Activated naive CD8-positive, alpha-beta T cell (primary cell): Measurements from ENCODE around the gene ZNF584.
"Not testable (repeated sequence)": the region's sequence is repeated elsewhere in the genome, so short reads cannot be mapped to it uniquely, and the experiment has no call there.

Experiments
- H3K27ac Mint-ChIP-seq: one replicate; pipeline ENCODE4 v1.8.0; 2021; ENCODE audit warnings: mixed read lengths
- H3K27me3 Mint-ChIP-seq: one replicate; pipeline ENCODE4 v1.8.0; 2021; ENCODE audit warnings: mixed read lengths
- H3K36me3 Mint-ChIP-seq: one replicate; pipeline ENCODE4 v1.8.0; 2021; ENCODE audit warnings: mixed read lengths
- H3K4me1 Mint-ChIP-seq: one replicate; pipeline ENCODE4 v1.8.0; 2021; ENCODE audit warnings: low read depth, mixed read lengths
- H3K4me3 Mint-ChIP-seq: one replicate; pipeline ENCODE4 v1.8.0; 2021; ENCODE audit warnings: mild to moderate bottlenecking, mixed read lengths
- H3K9me3 Mint-ChIP-seq: one replicate; pipeline ENCODE4 v1.8.0; 2021; ENCODE audit warnings: low read depth, mixed read lengths

Gene ZNF584

DNA sequence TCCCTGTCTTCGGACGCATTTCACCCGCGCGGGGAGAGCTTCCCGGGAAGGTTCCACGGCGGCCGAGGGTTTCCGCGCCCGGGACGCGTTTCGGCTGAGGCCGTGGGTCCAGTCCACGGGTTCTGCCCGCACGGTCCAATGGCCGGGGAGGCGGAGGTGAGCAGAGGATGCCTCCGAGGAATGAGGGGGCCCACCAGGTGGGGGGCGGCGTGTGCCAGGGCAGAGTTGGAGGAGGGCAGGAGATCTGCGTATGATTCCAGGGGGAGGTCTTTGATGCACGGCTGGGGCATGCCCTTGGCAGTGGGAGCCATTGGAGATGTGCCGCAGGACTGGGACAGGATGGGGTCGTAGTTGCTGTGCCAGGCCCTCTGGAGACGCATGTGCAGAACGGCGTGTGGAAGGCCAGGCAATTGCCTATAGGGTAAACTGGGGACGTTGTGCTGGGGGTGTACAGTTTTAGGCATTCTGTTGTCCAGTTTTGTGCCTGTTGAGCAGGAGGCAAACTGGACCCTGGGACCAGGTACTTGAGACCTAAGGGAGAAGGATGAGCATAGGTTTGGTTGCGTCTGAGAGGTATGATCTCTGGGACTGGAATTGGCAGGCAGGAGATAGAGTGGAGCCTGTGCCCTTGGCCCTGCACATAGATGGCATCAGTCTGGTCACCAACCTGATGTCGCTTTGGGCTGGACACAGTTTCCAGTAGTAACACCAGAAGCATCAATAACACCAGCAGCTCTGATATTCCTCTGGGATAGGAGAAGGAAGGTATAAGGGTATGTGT lies 751 bp downstream of the ZNF584 start:
- H3K4me1 Mint-ChIP-seq = peaks cover 30% of the 10 kb centered on the region
- peak overlapping the region; percentile 75 for H3K27ac Mint-ChIP-seq
- H3K4me3 Mint-ChIP-seq = peak overlapping the region; percentile 95
- H3K36me3 Mint-ChIP-seq = peaks cover 2% of the 10 kb centered on the region
- no peaks in the 10 kb centered on the region for H3K27me3 Mint-ChIP-seq
- H3K9me3 Mint-ChIP-seq = no peaks in the 10 kb centered on the region

DNA sequence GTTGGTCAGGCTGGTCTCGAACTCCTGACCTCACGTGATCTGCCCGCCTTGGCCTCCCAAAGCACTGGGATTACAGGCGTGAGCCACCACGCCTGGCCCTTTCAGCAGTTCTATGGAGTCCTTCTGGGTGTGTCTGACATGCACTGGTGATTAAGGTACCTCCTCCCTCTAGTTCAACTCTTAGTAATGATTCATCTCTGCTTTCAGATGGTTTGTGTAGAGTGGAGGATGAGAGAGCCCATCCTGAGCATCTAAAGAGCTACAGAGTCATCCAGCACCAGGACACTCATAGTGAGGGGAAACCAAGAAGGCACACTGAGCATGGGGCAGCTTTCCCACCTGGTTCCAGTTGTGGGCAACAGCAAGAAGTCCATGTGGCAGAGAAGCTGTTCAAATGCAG lies 8.2 kb downstream of the ZNF584 start:
- Mint-ChIP-seq H3K4me1 (peaks cover 2% of the 10 kb centered on the region), H3K36me3 (peaks cover 28% of the 10 kb centered on the region), H3K27me3 (no peaks in the 10 kb centered on the region), H3K4me3 (no peak overlapping the region), H3K9me3 (no peaks in the 10 kb centered on the region), H3K27ac (no peak overlapping the region)

DNA sequence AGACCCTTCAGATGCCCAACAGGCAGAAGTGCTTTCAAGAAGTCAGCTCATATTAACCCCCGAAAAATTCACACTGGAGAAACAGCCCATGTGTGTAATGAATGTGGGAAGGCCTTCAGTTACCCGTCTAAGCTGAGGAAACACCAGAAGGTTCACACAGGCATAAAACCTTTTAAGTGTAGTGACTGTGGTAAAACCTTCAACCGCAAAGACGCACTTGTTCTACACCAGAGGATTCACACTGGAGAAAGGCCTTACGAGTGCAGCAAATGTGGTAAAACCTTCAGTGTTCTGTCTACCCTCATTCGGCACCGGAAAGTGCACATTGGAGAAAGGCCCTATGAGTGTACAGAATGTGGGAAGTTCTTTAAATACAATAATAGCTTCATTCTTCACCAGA lies 8.6 kb downstream of the ZNF584 start:
- H3K27ac Mint-ChIP-seq = no peak overlapping the region
- H3K4me1 Mint-ChIP-seq = peaks cover 2% of the 10 kb centered on the region
- H3K9me3 Mint-ChIP-seq = no peaks in the 10 kb centered on the region
- no peak overlapping the region for H3K4me3 Mint-ChIP-seq
- H3K27me3 Mint-ChIP-seq = no peaks in the 10 kb centered on the region
- H3K36me3 Mint-ChIP-seq = peaks cover 29% of the 10 kb centered on the region

DNA sequence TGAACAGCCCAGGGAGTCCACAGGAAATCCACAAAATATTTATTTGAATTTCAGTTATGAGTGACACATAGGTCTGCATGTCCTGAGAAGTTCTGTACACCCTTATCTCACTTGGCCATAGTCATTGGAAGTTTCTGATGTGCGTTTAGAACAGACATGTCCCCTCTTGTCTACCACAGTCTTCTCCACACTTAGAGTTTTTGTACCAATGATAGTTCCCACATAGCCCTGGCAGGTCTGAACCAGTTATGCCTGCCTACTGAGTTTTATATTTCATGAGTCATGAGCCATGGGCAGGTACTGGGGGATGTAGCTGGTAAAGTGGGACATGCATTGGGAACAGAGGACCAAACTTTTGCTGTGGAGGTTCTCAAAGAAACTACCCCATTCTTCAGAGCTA lies 20.2 kb downstream of the ZNF584 start:
- no peak overlapping the region for H3K4me3 Mint-ChIP-seq
- H3K36me3 Mint-ChIP-seq = peaks cover 34% of the 10 kb centered on the region
- no peak overlapping the region for H3K27ac Mint-ChIP-seq
- H3K4me1 Mint-ChIP-seq = no peaks in the 10 kb centered on the region
- H3K9me3 Mint-ChIP-seq = peaks cover 13% of the 10 kb centered on the region
- H3K27me3 Mint-ChIP-seq = no peaks in the 10 kb centered on the region

DNA sequence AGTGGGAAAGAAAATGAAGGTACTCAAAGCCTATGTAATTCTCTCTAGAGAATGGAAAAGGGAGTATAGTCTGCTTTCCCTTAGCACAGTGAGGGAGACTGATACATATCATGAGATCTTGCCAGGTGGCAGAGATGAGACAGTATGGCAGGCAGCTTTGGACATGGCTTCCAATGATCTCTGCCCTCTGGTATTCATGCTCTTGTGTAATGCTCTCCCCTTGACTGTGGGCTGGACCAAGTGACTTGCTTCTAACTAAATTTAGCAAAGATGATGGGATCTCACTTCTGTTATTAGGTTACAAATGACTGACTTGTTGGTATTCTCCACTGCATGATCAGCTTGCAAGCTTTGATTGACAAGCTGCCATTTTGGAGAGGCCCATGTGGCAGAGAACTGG lies 21.3 kb downstream of the ZNF584 start:
- peaks cover 41% of the 10 kb centered on the region for H3K36me3 Mint-ChIP-seq
- no peaks in the 10 kb centered on the region for H3K4me1 Mint-ChIP-seq
- peaks cover 16% of the 10 kb centered on the region for H3K9me3 Mint-ChIP-seq
- no peak overlapping the region for H3K4me3 Mint-ChIP-seq
- H3K27me3 Mint-ChIP-seq = no peaks in the 10 kb centered on the region
- no peak overlapping the region for H3K27ac Mint-ChIP-seq

DNA sequence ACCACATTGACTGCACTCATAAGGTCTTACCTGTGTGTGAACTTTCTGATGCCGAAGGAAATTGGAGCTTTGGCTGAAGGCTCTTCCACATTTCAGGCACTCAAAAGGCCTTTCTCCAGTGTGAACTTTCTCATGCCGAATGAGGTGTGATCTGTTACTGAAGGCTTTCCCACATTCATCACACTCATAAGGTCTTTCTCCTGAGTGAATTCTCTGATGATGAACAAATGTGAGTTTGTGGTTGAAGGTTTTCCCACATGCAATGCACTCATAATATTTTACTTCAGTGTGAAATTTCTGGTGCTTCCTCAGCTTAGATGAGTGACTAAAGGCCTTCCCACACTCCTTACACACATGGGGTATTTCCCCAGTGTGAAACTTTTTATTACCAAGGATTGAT lies 25.8 kb downstream of the ZNF584 start:
- Mint-ChIP-seq H3K4me3 (no peak overlapping the region), H3K27ac (no peak overlapping the region), H3K27me3 (no peaks in the 10 kb centered on the region), H3K36me3 (peaks cover 66% of the 10 kb centered on the region), H3K4me1 (peaks cover 12% of the 10 kb centered on the region), H3K9me3 (peaks cover 38% of the 10 kb centered on the region)

DNA sequence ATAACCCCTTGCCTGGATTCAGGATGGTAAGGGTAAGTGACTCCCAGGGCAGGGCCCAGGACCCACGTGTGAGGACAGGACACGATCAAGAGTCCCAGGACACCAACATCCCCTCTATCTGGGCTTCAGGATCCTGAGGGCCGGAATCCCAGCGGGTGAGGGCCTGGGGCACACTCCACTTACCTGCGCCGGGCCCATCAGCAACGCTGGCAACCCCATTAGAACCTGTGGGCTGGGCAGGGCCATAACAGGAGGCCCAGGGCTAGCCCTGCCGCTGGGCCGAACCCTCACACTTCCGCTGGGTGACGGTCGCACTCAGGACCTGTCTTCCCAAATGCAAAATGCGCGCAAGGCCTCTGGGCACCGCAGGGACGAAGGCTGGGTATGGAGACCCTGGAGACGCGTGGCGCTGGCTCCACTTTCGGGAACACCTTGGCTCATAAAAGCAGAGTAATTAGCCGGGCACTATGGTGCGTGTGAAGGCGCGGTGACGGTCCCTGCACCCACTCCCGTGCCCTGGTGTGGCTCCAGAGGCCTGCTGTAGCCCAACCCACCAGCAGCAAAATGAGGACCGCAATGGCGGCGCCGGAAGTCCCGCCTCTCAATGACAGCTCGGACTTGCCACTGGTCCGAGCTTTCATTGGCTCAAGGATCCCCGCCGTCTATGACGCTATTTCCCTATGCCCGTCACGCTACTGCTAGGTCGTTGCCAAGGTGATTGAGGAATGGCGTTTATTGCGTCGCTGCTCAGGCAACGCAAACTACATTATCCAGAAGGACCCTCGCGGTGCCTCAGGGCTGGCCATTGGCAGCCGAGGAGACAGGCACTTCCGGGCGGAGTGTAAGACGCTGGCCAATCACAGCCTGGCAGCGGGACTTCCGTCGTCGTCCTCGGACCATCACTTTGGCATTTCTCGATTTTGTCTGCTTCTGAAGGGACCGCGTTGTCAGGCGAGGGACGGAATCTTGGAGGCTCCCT lies 31.4 kb downstream of the ZNF584 start, which contains the start of gene ZNF132:
ZNF132 (minus strand) TSS at position 578 of the 979 bp plus-strand sequence; CDS start at position 246, 332 bp downstream.
- peaks cover 25% of the 10 kb centered on the region for H3K9me3 Mint-ChIP-seq
- no peaks in the 10 kb centered on the region for H3K27me3 Mint-ChIP-seq
- H3K27ac Mint-ChIP-seq = peak within 1 kb of the TSS; percentile 95
- H3K4me3 Mint-ChIP-seq = peak within 1 kb of the TSS; percentile 96
- H3K36me3 Mint-ChIP-seq = peaks cover 37% of the 10 kb centered on the region
- peaks cover 29% of the 10 kb centered on the region for H3K4me1 Mint-ChIP-seq

DNA sequence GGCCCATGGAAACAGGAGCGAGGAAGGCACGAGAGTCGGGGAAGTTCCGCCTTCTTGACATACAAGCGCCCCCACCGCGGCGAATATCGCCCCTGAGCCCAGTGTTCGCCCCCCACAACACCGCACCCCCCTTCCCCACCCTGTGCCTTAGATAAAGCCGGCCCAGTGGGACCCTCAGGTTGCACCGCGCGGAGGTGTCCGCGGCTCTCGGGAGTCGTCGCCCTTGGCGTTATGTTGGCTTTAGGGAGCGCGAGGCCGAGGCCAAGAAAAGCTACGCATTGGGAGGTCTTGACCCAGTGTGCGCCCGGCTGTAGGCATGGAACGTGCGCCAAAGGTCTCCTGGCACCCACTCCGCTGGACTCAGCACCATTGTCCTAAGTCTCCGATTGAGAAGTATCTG lies 32.1 kb downstream of the ZNF584 start:
- peaks cover 24% of the 10 kb centered on the region for H3K9me3 Mint-ChIP-seq

DNA sequence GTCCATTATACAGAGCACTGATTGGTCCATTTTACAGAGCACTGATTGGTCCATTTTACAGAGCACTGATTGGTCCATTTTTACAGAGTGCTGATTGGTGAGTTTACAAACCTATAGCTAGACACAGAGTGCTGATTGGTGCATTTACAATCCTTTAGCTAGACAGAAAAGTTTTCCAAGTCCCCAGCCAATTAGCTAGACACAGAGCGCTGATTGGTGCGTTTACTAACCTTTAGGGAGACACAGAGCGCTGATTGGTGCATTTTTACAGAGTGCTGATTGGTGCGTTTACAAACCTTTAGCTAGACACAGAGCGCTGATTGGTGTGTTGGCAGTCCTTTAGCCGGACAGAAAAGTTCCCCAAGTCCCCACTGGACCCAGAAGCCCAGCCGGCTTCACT lies 34.5 kb downstream of the ZNF584 start:
- H3K36me3 Mint-ChIP-seq, H3K27me3 Mint-ChIP-seq, H3K9me3 Mint-ChIP-seq, H3K27ac Mint-ChIP-seq, H3K4me3 Mint-ChIP-seq: not testable (repeated sequence)
- H3K4me1 Mint-ChIP-seq = peaks cover 24% of the 10 kb centered on the region

More for the DNA sequence above, 32.1 kb downstream of the ZNF584 start:
- Mint-ChIP-seq H3K4me3 (peak overlapping the region; percentile 96), H3K27me3 (no peaks in the 10 kb centered on the region), H3K4me1 (peaks cover 29% of the 10 kb centered on the region), H3K27ac (peak overlapping the region; percentile 95), H3K36me3 (peaks cover 30% of the 10 kb centered on the region)

DNA sequence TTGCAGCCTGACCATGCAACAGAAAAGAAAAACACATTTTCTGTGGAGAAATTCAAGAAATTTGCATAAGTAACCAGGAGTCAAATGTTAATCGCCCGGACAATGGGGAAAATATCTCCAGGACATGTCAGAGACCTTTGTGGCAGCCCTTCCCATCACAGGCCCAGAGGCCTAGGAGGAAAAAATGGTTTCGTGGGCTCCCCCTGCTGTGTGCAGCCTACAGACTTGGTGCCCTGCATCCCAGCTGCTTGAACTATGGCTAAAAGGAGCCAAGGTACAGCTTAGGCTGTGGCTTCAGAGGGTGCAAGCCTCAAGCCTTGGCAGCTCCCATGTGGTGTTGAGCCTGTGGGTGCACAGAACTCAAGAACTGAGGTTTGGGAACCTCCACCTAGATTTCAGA lies 40.4 kb downstream of the ZNF584 start:
- not testable (repeated sequence) for H3K27me3 Mint-ChIP-seq, H3K27ac Mint-ChIP-seq, H3K4me3 Mint-ChIP-seq, H3K36me3 Mint-ChIP-seq, H3K9me3 Mint-ChIP-seq
- H3K4me1 Mint-ChIP-seq = peaks cover 19% of the 10 kb centered on the region

DNA sequence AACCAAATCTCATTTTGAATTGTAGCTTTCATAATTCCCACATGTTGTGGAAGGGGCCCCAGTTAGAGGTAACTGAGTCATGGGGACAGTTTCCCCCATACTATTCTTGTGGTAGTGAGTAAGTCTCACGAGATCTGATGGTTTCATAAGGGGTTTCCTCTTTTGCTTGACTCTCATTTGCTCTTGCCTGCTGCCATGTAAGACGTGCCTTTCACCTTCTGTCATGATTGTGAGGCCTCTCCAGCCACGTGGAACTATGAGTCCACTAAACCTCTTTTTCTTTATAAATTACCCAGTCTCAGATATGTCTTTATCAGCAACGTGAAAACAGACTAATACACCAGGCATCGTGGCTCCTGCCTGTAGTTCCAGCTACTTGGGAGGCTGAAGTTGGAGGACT lies 41.5 kb downstream of the ZNF584 start:
- H3K9me3 Mint-ChIP-seq, H3K36me3 Mint-ChIP-seq, H3K4me3 Mint-ChIP-seq, H3K27ac Mint-ChIP-seq, H3K27me3 Mint-ChIP-seq: not testable (repeated sequence)
- peaks cover 19% of the 10 kb centered on the region for H3K4me1 Mint-ChIP-seq

DNA sequence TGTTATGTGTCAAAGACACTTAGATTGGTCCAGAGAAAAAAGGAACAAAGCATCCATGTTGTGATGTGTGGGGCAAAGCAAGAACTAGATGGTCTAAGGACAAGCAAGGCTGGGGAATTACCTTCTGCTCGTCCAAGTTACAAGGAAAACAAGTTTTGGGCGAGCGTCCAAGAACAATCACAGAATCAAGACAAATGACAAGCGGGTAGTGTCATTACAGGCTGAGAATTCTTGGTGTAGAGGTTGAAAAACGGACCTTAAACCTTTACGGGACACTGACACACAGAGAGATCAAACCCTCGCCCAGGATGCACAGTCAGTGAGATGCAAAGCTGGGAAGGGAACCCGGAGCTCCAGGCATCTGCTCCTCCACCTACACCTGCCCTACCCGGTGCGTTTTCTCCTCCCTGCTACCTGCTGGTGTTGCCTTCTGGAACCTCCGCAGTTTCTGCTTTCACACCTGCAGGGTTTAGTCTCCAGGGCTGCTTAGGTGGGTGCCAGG lies 42.5 kb downstream of the ZNF584 start:
- Mint-ChIP-seq H3K4me1 (peaks cover 19% of the 10 kb centered on the region), H3K4me3 (peak overlapping the region; percentile 89), H3K36me3 (peaks cover 2% of the 10 kb centered on the region), H3K9me3 (no peaks in the 10 kb centered on the region), H3K27me3 (peaks cover 9% of the 10 kb centered on the region), H3K27ac (no peak overlapping the region)

DNA sequence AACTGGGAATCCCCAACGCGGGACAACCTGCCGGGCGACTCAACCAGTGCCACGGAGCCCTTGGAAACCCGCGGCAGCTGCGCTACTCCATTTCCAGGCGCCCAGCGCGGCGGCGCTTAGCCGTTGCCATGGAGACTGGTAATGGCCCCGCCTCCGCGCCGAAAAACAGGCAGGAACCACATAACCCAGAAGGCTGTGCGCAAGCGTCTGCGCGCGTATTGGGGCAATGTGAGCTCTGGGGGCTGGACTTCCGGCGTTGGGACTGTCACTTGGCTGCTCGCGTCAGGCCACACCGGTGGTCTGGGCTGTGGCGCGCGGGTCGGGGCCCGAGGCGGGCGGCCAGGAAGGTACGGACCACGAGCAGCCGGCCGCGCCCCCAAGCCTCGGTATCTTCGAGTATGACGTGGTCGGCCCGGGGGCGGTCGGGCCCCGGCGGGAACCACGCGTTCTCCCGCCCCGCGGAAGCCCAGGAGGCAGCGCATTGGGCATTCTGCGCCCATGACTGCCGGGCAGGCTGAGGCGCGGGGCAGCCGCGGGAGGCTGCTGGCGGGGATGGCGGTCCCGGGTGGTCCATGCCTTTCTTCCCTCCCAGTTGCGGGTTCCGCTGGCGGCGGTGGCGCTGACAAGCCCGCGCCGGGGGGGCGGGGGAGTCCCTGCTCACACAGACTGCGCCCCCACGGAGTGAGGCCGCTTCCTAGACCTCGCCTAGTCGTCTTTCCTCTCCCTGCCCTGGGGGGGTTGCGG lies 43.1 kb downstream of the ZNF584 start, which contains the start of gene ZNF324B:
ZNF324B (plus strand) TSS at position 265 of the 744 bp plus-strand sequence. CDS start 2,080 bp downstream, outside the sequence.
- Mint-ChIP-seq H3K27ac (peak within 1 kb of the TSS; percentile 22), H3K9me3 (no peaks in the 10 kb centered on the region), H3K4me3 (peak within 1 kb of the TSS; percentile 89), H3K27me3 (peaks cover 9% of the 10 kb centered on the region), H3K4me1 (peaks cover 19% of the 10 kb centered on the region), H3K36me3 (peaks cover 2% of the 10 kb centered on the region)

DNA sequence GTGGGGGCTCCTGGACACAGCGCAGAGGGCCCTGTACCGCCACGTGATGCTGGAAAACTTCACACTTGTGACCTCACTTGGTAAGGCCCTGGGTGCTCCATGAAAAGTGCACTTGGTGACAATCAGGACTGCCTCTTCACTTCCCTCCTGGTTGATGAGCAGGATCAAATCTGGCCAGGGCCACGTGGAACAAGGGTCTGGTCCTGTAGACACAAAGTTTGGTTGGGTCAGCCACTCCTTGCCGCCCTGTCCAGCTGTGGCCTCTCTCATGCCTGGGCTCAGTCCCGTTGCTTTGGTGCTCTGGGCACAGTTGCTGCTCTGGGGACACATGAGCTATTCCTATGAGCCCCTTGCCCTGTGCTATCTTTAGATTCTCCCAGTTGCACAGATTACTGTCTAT lies 45.3 kb downstream of the ZNF584 start:
- Mint-ChIP-seq H3K4me1 (peaks cover 19% of the 10 kb centered on the region), H3K27me3 (peaks cover 2% of the 10 kb centered on the region), H3K27ac (no peak overlapping the region)

More for the DNA sequence above, 45.3 kb downstream of the ZNF584 start:
- peaks cover 3% of the 10 kb centered on the region for H3K36me3 Mint-ChIP-seq
- peak overlapping the region; percentile 44 for H3K4me3 Mint-ChIP-seq
- no peaks in the 10 kb centered on the region for H3K9me3 Mint-ChIP-seq
